HG03439 (cell line): ENCODE measurements around the gene MOV10L1.
"Not testable (repeated sequence)": the region's sequence is repeated elsewhere in the genome, so short reads cannot be mapped to it uniquely, and the experiment has no call there.

Experiments
- ATAC-seq: cut with Tn5 transposase; IDR thresholded peaks from one replicate; pipeline ENCODE4 v1.9.1; 2021; ENCODE audit warnings: mild to moderate bottlenecking, moderate library complexity; ENCODE audit not compliant: unreplicated experiment

Gene MOV10L1

GRCh38 chr22:50131894-50132293, 42.1 kb downstream of the MOV10L1 start:
- ATAC-seq, result no peak

- no peak for ATAC-seq
These were observed 44.7 kb downstream of the MOV10L1 start for GRCh38 chr22:50134481-50134880.

- ATAC-seq, result no peak
These were observed 46.8 kb downstream of the MOV10L1 start for GRCh38 chr22:50136581-50137015.

- ATAC-seq, result not testable (repeated sequence)
These were observed 47.5 kb downstream of the MOV10L1 start for GRCh38 chr22:50137277-50137676.

- no peak for ATAC-seq
These were observed 48.2 kb downstream of the MOV10L1 start for GRCh38 chr22:50138041-50138440.

- no peak for ATAC-seq
These were observed 49.2 kb downstream of the MOV10L1 start for GRCh38 chr22:50138988-50139387.

GRCh38 chr22:50139843-50140415, 50.1 kb downstream of the MOV10L1 start:
- no peak for ATAC-seq

- ATAC-seq, result no peak
These were observed 50.8 kb downstream of the MOV10L1 start for GRCh38 chr22:50140615-50141014.

GRCh38 chr22:50141462-50141861, 51.7 kb downstream of the MOV10L1 start:
- ATAC-seq, result no peak

- ATAC-seq, result no peak
These were observed 52.1 kb downstream of the MOV10L1 start for GRCh38 chr22:50141891-50142363.

- ATAC-seq, result no peak
These were observed 53.3 kb downstream of the MOV10L1 start for GRCh38 chr22:50143096-50143495.

- ATAC-seq, result no peak
These were observed 54.3 kb downstream of the MOV10L1 start for GRCh38 chr22:50144005-50144614.

GRCh38 chr22:50145721-50146438, 56.1 kb downstream of the MOV10L1 start:
- ATAC-seq, result no peak

- no peak for ATAC-seq
These were observed 56.8 kb downstream of the MOV10L1 start for GRCh38 chr22:50146439-50147238.

GRCh38 chr22:50147258-50148165, 57.7 kb downstream of the MOV10L1 start:
- not testable (repeated sequence) for ATAC-seq

- no peak for ATAC-seq
These were observed 58.3 kb downstream of the MOV10L1 start for GRCh38 chr22:50148166-50148500.

GRCh38 chr22:50148991-50149721, 59.4 kb downstream of the MOV10L1 start:
- no peak for ATAC-seq

GRCh38 chr22:50150161-50151129, 60.6 kb downstream of the MOV10L1 start:
- no peak for ATAC-seq
